Erythroblast (primary cell): ENCODE data around the gene PCDHGB3.
"Not testable (repeated sequence)": the region's sequence is repeated elsewhere in the genome, so short reads cannot be mapped to it uniquely, and the experiment has no call there.

Source experiments
- DNase-seq, 2 experiments: peaks; one replicate each; lab custom pipeline; 2025; lab: John Stamatoyannopoulos, UW
- GATA1 ChIP-seq: IDR thresholded peaks from 2 replicates; pipeline ENCODE4 v1.6.1; 2011; ENCODE audit warnings: low read depth, mild to moderate bottlenecking, control low read depth, low read length, moderate library complexity
- POLR2A ChIP-seq: IDR thresholded peaks from 2 replicates; pipeline ENCODE4 v1.6.1; 2011; ENCODE audit warnings: mild to moderate bottlenecking, low read length

The PCDHGB3 gene

DNA sequence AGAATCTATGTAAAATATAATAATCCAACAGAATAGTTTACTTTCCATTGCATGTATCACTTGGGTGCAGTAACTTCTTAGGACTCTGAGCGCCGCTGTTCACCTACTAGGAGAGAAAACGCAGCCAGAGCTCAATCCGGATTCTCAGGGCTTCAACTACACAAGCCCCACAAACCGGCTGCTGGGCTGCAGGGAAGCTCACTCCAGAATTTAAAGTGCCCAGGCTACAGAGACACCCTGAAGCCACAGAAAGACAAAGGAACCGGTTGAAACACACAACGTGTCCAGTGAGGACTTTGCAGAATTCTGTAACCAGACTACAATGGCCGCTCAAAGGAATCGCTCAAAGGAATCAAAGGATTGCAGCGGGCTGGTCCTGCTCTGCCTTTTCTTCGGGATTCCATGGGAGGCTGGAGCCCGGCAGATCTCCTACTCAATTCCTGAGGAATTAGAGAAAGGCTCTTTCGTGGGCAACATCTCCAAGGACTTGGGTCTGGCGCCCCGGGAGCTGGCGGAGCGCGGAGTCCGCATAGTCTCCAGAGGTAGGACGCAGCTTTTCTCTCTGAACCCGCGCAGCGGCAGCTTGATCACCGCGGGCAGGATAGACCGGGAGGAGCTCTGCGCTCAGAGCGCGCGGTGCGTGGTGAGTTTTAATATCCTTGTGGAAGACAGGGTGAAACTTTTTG lies 43.0 kb downstream of the PCDHGB3 start, which contains the start of gene PCDHGA10:
TSS of gene PCDHGA10 (plus strand) at position 134 of the 686 bp plus-strand sequence. CDS start at position 323, 189 bp downstream.
- TF ChIP-seq POLR2A = no peak
- TF ChIP-seq GATA1 = no peak
- DNase-seq = peak; percentile 51 to 60

DNA sequence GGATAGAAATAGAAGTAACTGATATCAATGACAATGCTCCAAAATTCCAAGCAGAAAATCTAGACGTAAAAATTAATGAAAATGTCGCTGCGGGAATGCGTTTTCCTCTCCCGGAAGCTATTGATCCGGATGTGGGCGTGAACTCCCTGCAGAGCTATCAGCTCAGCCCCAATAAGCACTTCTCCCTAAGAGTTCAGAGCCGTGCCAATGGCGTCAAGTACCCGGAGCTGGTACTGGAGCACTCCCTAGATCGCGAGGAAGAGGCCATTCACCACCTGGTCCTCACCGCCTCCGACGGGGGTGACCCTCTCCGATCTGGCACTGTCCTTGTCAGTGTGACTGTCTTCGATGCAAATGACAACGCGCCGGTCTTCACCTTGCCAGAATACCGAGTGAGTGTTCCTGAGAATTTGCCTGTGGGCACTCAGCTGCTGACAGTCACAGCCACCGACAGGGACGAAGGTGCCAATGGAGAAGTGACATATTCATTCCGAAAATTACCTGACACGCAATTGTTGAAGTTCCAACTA lies 43.6 kb downstream of the PCDHGB3 start:
- DNase-seq = no peak
- no peak for TF ChIP-seq POLR2A
- TF ChIP-seq GATA1 = no peak

DNA sequence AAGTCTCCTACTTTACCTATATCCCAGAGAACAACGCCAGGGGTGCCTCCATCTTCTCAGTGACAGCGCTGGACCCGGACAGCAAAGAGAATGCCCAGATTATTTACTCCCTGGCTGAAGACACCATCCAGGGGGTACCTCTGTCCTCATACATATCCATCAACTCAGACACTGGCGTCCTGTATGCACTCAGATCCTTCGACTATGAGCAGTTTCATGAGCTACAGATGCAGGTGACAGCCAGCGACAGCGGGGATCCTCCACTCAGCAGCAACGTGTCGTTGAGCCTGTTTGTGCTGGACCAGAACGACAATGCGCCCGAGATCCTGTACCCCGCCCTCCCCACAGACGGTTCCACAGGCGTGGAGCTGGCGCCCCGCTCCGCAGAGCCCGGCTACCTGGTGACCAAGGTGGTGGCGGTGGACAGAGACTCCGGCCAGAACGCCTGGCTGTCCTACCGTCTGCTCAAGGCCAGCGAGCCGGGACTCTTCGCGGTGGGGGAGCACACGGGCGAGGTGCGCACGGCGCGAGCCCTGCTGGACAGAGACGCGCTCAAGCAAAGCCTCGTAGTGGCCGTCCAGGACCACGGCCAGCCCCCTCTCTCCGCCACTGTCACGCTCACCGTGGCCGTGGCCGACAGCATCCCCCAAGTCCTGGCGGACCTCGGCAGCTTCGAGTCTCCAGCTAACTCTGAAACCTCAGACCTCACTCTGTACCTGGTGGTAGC lies 44.7 kb downstream of the PCDHGB3 start:
- DNase-seq = not testable (repeated sequence)

DNA sequence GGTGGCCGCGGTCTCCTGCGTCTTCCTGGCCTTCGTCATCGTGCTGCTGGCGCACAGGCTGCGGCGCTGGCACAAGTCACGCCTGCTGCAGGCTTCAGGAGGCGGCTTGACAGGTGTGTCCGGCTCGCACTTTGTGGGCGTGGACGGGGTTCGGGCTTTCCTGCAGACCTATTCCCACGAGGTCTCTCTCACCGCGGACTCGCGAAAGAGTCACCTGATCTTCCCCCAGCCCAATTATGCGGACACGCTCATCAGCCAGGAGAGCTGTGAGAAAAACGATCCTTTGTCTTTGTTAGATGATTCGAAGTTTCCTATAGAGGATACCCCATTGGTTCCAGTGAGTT lies 45.2 kb downstream of the PCDHGB3 start:
- DNase-seq = not testable (repeated sequence)

DNA sequence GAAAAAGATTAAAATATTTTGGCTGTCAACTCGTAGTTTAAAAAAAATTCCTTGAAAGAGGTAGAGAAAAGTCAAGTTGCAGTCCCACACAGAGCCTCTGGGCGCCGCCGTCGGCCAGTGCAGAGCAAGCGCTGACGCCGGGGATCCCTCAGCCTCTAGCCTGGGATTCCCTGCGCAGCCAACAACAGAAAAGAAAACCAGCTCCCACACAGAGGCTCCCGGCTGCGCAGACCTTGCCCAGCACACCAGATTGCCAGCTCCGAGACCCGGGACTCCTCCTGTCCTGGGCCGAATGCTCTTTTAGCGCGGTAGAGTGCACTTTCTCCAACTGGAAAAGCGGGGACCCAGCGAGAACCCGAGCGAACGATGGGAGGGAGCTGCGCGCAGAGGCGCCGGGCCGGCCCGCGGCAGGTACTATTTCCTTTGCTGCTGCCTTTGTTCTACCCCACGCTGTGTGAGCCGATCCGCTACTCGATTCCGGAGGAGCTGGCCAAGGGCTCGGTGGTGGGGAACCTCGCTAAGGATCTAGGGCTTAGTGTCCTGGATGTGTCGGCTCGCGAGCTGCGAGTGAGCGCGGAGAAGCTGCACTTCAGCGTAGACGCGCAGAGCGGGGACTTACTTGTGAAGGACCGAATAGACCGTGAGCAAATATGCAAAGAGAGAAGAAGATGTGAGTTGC lies 47.6 kb downstream of the PCDHGB3 start, which contains the start of gene PCDHGB7:
TSS of gene PCDHGB7 (plus strand) at position 184 of the 679 bp plus-strand sequence. CDS start at position 367, 183 bp downstream.
- peak; percentile 63 to 73 for DNase-seq

DNA sequence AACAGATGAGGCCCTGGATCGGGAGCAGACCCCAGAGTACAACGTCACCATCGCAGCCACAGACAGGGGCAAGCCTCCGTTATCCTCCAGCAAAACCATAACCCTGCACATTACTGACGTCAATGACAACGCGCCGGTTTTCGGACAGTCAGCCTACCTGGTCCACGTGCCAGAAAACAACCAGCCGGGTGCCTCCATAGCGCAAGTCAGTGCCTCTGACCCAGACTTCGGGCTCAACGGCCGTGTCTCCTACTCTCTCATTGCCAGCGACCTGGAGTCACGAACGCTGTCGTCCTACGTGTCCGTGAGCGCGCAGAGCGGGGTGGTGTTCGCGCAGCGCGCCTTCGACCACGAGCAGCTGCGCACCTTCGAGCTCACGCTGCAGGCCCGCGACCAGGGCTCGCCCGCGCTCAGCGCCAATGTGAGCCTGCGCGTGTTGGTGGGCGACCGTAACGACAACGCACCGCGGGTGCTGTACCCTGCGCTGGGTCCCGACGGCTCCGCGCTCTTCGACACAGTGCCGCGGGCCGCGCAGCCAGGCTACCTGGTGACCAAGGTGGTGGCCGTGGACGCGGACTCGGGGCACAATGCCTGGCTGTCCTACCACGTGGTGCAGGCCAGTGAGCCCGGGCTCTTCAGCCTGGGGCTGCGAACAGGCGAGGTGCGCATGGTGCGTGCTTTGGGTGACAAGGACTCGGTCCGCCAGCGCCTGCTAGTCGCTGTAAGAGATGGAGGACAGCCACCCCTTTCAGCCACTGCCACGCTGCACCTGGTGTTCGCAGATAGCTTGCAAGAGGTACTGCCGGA lies 49.2 kb downstream of the PCDHGB3 start:
- TF ChIP-seq GATA1 = no peak
- no peak for TF ChIP-seq POLR2A
- no peak for DNase-seq

DNA sequence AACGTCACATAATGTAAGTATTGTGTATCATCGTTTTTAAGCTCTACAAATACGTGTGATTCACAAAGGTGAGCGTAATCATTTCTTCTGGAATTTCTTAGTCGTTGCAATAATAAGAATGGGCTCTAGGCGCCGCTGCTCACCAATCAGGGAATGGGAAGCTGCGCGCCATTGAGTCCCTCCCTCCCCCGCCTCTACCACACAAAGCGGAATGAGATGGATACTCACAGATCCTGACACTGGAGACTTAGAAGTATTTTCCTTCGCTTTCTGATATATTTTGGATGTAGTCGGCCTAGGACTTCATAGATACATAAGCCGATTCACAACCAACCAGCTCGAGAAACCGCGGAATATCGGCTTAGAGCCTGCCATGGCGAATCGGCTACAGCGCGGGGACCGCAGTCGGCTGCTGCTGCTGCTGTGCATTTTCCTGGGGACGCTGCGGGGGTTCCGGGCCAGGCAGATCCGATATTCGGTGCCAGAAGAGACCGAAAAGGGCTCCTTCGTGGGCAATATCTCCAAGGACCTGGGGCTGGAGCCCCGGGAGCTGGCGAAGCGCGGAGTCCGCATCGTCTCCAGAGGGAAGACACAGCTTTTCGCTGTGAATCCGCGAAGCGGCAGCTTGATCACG lies 50.9 kb downstream of the PCDHGB3 start, which contains the start of gene PCDHGA11:
TSS of gene PCDHGA11 (plus strand) at position 197 of the 634 bp plus-strand sequence. CDS start at position 374, 177 bp downstream.
- peak; percentile 60 to 74 for DNase-seq
- no peak for TF ChIP-seq GATA1
- TF ChIP-seq POLR2A = no peak

DNA sequence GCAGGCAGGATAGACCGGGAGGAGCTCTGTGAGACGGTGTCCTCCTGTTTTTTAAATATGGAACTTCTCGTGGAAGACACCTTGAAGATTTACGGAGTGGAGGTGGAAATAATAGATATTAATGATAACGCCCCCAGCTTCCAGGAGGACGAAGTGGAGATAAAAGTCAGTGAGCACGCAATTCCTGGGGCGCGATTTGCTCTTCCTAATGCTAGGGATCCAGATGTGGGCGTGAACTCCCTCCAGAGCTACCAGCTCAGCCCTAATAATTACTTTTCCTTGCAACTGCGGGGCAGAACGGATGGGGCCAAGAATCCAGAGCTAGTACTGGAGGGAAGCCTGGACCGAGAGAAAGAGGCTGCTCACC lies 51.4 kb downstream of the PCDHGB3 start:
- no peak for DNase-seq
- TF ChIP-seq GATA1 = no peak
- TF ChIP-seq POLR2A = no peak
